DOHH2 (cell line): ENCODE data around the gene VPS51.

Experiments
- EZH2phosphoT487 ChIP-seq: fragments of 200-600 bp; sonication (generic); IDR thresholded peaks from 2 replicates; pipeline ENCODE4 v1.6.1; 2017; ENCODE audit warnings: borderline replicate concordance, mild to moderate bottlenecking, antibody characterized with exemption, low read length, moderate library complexity, mixed read lengths
- TF ChIP-seq, protein P1 (sequence below): fragments of 200-600 bp; sonication (generic); IDR thresholded peaks from one replicate; pipeline ENCODE4 v1.5.1; 2014; ENCODE audit warnings: antibody characterized with exemption, mild to moderate bottlenecking, low read depth, low read length; ENCODE audit not compliant: poor library complexity, severe bottlenecking

DNA sequence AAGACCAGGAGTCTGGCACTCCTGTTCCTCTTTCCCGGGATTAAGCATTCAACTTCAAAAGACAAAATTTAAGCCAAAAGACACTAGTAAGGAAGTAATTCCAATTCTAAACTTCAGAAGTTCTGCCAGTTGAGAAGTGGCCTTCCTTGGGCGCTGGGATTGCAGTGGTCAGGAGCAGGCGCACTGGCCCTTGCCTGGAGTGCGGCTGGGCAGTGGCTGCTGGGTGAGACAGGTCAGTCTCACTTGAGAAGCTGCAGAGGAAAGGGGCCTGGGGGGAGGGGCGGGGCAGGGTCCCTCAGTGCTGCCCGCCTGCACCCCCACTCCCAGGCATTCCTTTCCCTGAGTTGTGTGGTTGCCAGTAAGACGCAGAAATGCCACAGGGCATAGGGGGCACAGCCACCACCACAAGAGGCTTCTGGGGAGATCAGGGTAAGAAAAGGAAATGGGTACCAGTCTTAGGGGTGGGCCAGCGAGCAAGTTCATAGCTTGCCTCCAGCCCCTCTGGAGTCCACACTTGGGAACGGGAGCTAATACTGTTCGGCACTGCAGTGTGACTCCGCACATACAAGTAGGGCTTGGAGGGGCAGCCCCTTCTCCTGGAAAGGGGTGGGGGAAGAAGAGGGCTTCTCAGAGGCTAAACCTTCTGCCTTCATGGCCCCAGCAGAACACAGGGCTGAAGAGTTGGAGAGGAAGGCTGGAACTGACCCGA, 31.6 kb downstream of the VPS51 start:
- TF ChIP-seq, protein P1, sequence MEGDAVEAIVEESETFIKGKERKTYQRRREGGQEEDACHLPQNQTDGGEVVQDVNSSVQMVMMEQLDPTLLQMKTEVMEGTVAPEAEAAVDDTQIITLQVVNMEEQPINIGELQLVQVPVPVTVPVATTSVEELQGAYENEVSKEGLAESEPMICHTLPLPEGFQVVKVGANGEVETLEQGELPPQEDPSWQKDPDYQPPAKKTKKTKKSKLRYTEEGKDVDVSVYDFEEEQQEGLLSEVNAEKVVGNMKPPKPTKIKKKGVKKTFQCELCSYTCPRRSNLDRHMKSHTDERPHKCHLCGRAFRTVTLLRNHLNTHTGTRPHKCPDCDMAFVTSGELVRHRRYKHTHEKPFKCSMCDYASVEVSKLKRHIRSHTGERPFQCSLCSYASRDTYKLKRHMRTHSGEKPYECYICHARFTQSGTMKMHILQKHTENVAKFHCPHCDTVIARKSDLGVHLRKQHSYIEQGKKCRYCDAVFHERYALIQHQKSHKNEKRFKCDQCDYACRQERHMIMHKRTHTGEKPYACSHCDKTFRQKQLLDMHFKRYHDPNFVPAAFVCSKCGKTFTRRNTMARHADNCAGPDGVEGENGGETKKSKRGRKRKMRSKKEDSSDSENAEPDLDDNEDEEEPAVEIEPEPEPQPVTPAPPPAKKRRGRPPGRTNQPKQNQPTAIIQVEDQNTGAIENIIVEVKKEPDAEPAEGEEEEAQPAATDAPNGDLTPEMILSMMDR, result no peak
- no peak for TF ChIP-seq EZH2phosphoT487
